Stimulated activated CD4-positive, alpha-beta T cell treated with anti-CD3 and anti-CD28 coated beads, Interleukin-1b, Interleukin-23, amount 100 ng/mL, for 48 hours (primary cell): ENCODE data around the gene ADAM29.
"Not testable (repeated sequence)": the region's sequence is repeated elsewhere in the genome, so short reads cannot be mapped to it uniquely, and the experiment has no call there.

ENCODE experiments used
- DNase-seq: peaks from one replicate; pipeline ENCODE4 v3.0.0-alpha.2; 2020

Gene ADAM29

DNA sequence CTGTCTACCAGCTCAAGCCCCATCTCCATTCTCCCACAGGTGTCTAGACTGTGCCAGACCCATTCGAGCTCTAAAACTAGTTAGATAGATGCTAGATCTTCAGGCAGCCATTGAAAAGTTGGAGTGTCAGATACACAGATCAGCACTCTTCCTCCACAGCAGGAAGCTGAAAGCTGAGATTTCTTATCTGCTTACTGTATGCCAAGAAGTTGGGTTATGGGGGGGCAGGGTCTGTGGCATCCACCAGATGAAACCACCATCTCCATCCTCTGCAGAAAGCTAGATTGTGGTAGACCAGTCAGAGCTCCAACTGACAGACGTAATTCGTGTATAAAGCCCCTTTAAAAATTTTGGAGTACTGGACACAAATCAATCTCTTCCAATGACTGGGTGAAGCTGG, 54.8 kb downstream of the ADAM29 start:
- DNase-seq: no peak

DNA sequence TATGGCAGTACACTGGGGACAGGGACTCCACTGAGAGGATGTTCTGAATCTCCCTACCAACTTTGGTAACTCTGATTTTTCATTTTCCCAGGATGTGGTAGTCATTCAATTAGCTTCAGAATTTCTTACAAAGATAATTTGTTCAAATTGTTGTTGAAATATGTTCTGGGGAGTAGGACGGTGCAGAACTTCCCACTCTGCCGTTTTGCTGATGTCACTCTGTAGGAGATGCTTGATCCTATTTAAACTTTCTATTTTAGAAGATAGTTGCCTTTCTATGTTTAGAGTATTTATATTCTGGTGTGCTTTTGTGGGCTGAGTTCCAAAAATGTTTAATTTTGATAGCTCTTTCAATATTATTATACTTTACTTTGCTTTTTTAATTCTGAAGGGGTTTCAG, 55.2 kb downstream of the ADAM29 start:
- DNase-seq: no peak

DNA sequence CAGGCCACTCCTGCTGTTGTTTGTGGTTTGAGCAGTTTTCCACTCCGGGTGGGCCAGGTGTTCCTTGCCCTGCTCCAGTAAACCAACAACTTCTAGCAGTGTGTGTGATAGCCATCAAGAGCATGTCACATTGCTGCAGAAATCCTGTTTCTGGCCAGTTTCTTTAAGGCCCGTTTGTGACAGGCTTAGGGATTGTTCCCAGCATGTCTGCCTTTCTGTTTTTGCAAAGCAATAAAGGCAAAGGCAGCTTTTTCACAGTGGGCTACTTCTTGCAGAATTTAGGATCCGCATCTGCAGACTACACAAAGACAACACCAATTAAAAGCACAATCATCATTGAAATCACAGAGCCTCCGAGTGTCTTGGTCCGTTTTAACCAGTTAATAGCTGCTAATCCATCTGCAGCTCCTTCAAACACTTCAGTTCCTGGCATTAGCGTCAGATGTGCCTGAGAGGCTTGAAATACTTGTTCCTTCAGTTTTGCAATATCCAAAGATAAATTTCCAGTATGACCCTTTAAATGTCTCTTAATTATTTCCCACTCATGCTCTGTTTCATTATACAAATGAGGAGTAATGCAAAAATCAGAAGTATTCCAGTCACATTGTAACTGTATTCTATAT, 65.1 kb downstream of the ADAM29 start:
- no peak for DNase-seq

DNA sequence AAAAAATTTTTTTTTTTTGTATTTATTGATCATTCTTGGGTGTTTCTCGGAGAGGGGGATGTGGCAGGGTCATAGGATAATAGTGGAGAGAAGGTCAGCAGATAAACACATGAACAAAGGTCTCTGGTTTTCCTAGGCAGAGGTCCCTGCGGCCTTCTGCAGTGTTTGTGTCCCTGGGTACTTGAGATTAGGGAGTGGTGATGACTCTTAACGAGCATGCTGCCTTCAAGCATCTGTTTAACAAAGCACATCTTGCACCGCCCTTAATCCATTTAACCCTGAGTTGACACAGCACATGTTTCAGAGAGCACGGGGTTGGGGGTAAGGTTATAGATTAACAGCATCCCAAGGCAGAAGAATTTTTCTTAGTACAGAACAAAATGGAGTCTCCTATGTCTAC, 65.7 kb downstream of the ADAM29 start:
- DNase-seq: not testable (repeated sequence)

DNA sequence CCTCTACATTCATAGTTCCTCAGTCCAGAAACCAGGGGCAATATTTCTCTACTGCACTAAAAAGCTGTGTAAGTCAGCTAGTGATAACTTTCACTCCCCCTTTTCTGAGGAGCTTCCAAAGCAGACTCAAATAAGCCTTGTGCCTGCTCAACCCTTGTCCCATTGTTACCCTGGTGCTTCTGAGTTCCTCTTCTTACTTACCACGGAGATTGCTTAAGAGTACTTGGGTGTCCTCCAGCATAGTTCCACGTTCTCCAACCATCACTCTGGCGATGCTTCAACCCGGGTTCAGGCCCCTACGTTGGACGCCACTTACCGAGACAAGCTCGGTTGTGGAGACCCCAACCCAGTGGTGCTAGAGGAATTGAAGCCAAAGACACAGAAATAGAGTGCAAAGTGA, 71.6 kb downstream of the ADAM29 start:
- DNase-seq: no peak

DNA sequence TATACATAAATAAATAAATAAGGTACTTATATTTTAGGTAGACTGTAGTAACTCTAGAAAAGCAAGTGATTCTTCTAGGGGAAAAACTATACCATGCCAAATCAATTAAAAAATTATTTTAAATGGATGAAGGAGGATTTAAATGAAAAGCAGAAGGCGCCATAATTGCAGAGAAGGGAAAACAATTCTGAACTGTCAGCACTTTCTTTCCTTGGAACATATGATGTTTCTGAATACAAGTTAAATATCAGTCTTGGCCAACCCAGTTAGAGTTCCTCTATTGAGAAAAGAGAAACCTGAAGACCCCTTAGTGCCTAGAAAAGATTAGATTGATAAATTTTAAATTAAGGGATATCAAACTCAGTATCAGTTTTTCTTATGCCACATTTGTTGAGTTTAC, 75.8 kb downstream of the ADAM29 start:
- DNase-seq: no peak

DNA sequence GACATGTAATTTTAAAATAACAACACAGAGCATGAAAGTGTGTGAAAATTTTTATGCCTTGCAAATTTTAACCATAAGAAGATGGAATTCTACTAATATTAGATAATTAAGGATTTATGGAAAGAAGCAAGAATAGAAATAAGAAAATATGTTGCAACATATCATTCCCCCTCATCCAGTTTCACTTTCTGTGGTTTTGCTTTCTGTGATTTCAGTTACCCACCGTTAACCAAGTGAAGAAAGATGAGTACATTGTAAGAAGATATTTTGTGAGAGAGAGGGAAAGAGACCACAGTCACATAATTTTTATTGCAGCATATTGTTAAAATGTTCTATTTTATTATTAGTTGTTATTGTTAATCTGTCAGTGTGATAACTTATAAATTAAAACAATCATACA, 77.9 kb downstream of the ADAM29 start:
- DNase-seq: no peak

DNA sequence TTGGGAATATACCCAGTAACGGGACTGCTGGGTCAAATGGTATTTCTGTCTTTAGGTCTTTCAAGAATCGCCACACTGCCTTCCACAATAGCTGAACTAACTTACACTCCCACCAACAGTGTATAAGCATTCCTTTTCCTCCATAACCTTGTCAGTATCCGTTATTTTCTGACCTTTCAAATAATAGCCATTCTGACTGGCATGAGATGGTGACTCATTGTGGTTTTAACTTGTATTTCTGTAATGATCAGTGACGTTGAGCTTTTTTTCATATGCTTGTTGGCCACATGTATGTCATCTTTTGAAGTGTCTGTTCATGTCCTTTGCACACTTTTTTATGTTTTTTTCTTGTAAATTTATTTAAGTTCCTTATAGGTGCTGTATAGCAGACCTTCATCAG, 81.2 kb downstream of the ADAM29 start:
- DNase-seq: no peak

DNA sequence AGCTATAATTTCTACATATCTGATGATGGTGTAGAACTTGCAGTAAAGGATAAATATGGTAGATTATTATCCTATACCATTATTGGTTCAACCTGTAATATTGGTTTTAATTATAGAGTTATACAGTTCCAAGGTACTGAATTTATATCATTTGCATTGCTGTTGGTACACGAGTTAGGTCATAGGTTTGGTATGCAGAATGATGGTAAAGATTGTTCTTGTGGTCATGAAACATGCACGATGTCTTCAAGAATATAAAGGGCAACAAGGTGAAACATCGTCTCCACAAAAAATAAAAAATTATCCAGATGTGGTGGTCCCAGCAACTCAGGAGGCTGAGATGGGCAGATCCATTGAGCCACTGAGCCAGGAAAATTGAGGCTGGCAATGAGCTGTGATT, 99.6 kb downstream of the ADAM29 start:
- no peak for DNase-seq

DNA sequence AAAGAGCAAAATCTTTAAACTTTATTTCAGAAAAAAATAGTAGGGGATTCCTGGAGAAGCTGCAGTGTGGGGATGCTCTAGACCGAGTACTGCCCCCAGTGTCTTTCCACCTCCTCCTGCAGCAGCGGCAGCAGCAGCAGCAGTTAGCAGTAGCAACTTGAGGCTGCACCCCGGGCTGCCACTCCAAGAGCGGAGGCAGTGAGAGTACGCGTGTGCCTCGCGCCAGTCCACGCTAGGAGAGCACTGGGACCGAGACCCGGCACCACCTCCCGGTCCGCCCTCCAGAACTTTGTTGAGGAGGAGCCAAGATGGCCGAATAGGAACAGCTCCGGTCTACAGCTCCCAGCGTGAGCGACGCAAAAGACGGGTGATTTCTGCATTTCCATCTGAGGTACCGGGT, 101.3 kb downstream of the ADAM29 start:
- not testable (repeated sequence) for DNase-seq
